ENCODE results near the gene NRP1. TPM values are rescaled to one million over a fixed set of nuclear protein-coding genes. Genes with fewer than 3 reads are reported as not detected.

NRP1 gene
- total and polyA plus RNA-seq, 2 of the 8 experiments (the other 6 are each of a cell fraction or from before 2014, with no cell fraction given) = 1.2 to 2.1 TPM

GRCh38 chr10:33290321-33291052 lies 44.0 kb downstream of the NRP1 start:
- no peak overlapping the region for H3K27ac ChIP-seq (ENCODE audit: low read depth, low read length)
- no peak overlapping the region for H2BK15ac ChIP-seq (ENCODE audit: low read length)
- DNase-seq (ENCODE audit: low read depth in 1 of 2, low spot score in 2 of 2) (no peak), FAIRE-seq (peak; percentile 52)
- H2BK5ac ChIP-seq (ENCODE audit: low read depth, low read length) = no peak overlapping the region
- H3K14ac ChIP-seq (ENCODE audit: insufficient read length) = no peak overlapping the region
- no peak overlapping the region for H3K4ac ChIP-seq (replicated peaks; ENCODE audit: insufficient read length, low read depth, low read length)
- no peak overlapping the region for H3K4me3 ChIP-seq (ENCODE audit: extremely low read depth in 1 of 4, insufficient read depth in 2 of 4, low read depth in 3 of 4, low read length in 4 of 4)
- H3K56ac ChIP-seq (replicated peaks; ENCODE audit: insufficient read length, low read depth, low read length) = no peak overlapping the region
- ChIA-PET CTCF (ENCODE audit: partially characterized antibody) (interaction anchor here (0.6 to 1.5 kb wide), 6 partner anchors 178 to 1327 kb away, joined by 3 to 4 read pairs (median 3); no protein-coding TSS in a partner anchor), POLR2A (ENCODE audit: partially characterized antibody) (no interaction called here)
- H2BK120ac ChIP-seq (replicated peaks; ENCODE audit: low read depth, low read length) = no peak overlapping the region
- H4K91ac ChIP-seq (replicated peaks; ENCODE audit: insufficient read length, low read length) = no peak overlapping the region
- no peak overlapping the region for H4K5ac ChIP-seq (ENCODE audit: insufficient read length, low read depth, low read length)
- TF ChIP-seq SUZ12 (IDR thresholded peaks at IDR 0.05; ENCODE audit: low read length) = no peak
- peak; percentile 23 to 38; a peak in 2 of 4 replicates for TF ChIP-seq RAD21 (IDR thresholded peaks at IDR 0.05 in 1 of 2, conservative IDR thresholded peaks at IDR 0.05 in 1 of 2; ENCODE audit: low read depth in 2 of 2, low read length in 2 of 2)
- TF ChIP-seq YY1 (IDR thresholded peaks at IDR 0.05; ENCODE audit: low read depth, low read length) = no peak
- TF ChIP-seq BRCA1 (IDR thresholded peaks at IDR 0.05; ENCODE audit: low read depth, low read length) = no peak
- TF ChIP-seq CTCF (IDR thresholded peaks at IDR 0.05; ENCODE audit: control extremely low read depth in 1 of 3, insufficient read depth in 1 of 3, low read depth in 1 of 3, low read length in 3 of 3) = peak in 1 of 3 experiments; percentile 35; a peak in 2 of 4 replicates
- no peaks in the 10 kb centered on the region; a peak in 1 of 7 replicates for H3K4me1 ChIP-seq (replicated peaks in 1 of 4; ENCODE audit: control insufficient read depth in 3 of 4, insufficient read depth in 4 of 4, low read length in 3 of 4)
- no peak overlapping the region for H3K23ac ChIP-seq (ENCODE audit: insufficient read length)
- H2AFZ ChIP-seq (ENCODE audit: low read length) = no peak overlapping the region
- H3K79me2 ChIP-seq (ENCODE audit: control insufficient read depth in 1 of 2, insufficient read depth in 2 of 2, low read length in 2 of 2) = no peaks in the 10 kb centered on the region; a peak in 1 of 4 replicates
- H3K79me1 ChIP-seq (ENCODE audit: low read depth, low read length) = no peaks in the 10 kb centered on the region
- H3K9ac ChIP-seq (replicated peaks in 1 of 4; ENCODE audit: extremely low read depth in 1 of 4, low read depth in 3 of 4, low read length in 3 of 4) = no peak overlapping the region
- H3K4me2 ChIP-seq (ENCODE audit: insufficient read depth in 1 of 2, low read depth in 2 of 2, low read length in 2 of 2) = no peak overlapping the region
- no peaks in the 10 kb centered on the region; a peak in 1 of 8 replicates for H3K36me3 ChIP-seq (ENCODE audit: control insufficient read depth in 2 of 4, insufficient read depth in 4 of 4, low read length in 3 of 4)
- H3K9me3 ChIP-seq (ENCODE audit: insufficient read depth in 2 of 2, low read depth in 1 of 2, low read length in 1 of 2) = no peaks in the 10 kb centered on the region
- no peak overlapping the region for H4K8ac ChIP-seq (ENCODE audit: extremely low read depth, insufficient read depth, low read length)
- no peak overlapping the region for H2BK20ac ChIP-seq (ENCODE audit: low read length)
- no peak overlapping the region for H2BK12ac ChIP-seq (ENCODE audit: low read depth, low read length)
- H3K23me2 ChIP-seq (ENCODE audit: low read depth, low read length) = no peaks in the 10 kb centered on the region
- H3K18ac ChIP-seq (ENCODE audit: extremely low read depth, low read length) = no peak overlapping the region
- no peaks in the 10 kb centered on the region for H3K27me3 ChIP-seq (replicated peaks in 1 of 4; ENCODE audit: control insufficient read depth in 3 of 4, extremely low read depth in 1 of 4, insufficient read depth in 3 of 4, low read length in 3 of 4)
- 76% methylated on average over 13 of the region's 13 CpGs; no CpG with 5 or more reads in 1 of the 2 experiments for WGBS, 2 experiments (ENCODE audit: extremely low coverage in 1 of 2, insufficient coverage in 1 of 2, insufficient read length in 1 of 2, insufficient replicate concordance in 2 of 2, low coverage in 1 of 2, low lambda C conversion rate in 2 of 2, missing lambda C conversion rate in 1 of 2)
- no peak overlapping the region for H2AK5ac ChIP-seq (ENCODE audit: low read depth, low read length)
- H4K20me1 ChIP-seq (replicated peaks in 1 of 2; ENCODE audit: control insufficient read depth in 1 of 2, insufficient read depth in 2 of 2, low read length in 2 of 2) = no peaks in the 10 kb centered on the region
